ENCODE data around the gene GALNT6. TPM values are rescaled to one million over a fixed set of nuclear protein-coding genes. Genes with fewer than 3 reads are reported as not detected.

Gene GALNT6
- total and polyA plus RNA-seq, 2 of the 13 experiments (the other 11 are each of a cell fraction or from before 2014, with no cell fraction given) = 1.0 to 1.1 TPM

DNA sequence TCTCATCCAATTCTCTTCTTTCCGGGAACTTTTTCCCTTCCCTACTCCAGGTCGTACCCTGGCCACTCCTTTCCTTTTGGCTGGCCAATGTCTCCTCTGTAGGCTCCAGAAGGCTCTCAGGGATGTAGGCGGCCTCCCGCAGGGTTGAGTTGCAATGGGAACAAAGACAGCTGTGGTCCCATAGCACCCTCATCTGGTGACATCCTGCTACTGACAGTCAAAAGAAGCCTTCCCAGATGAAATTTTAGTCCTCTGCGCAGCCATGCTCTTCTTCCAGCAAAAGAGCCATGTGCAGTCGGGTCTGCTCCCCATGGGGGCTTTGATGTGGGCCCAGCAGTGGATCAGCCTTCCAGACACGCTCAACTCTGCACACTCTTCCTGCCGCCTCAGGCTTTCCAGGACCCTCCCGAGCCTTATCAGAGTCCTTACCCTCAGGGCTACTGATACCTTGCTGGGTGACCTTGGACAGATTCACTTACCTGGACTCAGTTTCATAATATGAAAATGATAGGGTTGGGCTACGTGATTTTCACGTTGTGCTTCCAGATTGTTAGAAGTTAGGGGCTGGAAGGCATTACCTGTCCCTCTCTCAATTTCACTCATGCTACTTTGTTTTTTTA is 39.2 kb downstream of the GALNT6 start (continued):
- TF ChIP-seq, protein P1, sequence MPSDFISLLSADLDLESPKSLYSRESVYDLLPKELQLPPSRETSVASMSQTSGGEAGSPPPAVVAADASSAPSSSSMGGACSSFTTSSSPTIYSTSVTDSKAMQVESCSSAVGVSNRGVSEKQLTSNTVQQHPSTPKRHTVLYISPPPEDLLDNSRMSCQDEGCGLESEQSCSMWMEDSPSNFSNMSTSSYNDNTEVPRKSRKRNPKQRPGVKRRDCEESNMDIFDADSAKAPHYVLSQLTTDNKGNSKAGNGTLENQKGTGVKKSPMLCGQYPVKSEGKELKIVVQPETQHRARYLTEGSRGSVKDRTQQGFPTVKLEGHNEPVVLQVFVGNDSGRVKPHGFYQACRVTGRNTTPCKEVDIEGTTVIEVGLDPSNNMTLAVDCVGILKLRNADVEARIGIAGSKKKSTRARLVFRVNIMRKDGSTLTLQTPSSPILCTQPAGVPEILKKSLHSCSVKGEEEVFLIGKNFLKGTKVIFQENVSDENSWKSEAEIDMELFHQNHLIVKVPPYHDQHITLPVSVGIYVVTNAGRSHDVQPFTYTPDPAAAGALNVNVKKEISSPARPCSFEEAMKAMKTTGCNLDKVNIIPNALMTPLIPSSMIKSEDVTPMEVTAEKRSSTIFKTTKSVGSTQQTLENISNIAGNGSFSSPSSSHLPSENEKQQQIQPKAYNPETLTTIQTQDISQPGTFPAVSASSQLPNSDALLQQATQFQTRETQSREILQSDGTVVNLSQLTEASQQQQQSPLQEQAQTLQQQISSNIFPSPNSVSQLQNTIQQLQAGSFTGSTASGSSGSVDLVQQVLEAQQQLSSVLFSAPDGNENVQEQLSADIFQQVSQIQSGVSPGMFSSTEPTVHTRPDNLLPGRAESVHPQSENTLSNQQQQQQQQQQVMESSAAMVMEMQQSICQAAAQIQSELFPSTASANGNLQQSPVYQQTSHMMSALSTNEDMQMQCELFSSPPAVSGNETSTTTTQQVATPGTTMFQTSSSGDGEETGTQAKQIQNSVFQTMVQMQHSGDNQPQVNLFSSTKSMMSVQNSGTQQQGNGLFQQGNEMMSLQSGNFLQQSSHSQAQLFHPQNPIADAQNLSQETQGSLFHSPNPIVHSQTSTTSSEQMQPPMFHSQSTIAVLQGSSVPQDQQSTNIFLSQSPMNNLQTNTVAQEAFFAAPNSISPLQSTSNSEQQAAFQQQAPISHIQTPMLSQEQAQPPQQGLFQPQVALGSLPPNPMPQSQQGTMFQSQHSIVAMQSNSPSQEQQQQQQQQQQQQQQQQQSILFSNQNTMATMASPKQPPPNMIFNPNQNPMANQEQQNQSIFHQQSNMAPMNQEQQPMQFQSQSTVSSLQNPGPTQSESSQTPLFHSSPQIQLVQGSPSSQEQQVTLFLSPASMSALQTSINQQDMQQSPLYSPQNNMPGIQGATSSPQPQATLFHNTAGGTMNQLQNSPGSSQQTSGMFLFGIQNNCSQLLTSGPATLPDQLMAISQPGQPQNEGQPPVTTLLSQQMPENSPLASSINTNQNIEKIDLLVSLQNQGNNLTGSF (CRISPR knock-in tag; IDR thresholded peaks at IDR 0.05) = no peak
- TF ChIP-seq, protein P2, sequence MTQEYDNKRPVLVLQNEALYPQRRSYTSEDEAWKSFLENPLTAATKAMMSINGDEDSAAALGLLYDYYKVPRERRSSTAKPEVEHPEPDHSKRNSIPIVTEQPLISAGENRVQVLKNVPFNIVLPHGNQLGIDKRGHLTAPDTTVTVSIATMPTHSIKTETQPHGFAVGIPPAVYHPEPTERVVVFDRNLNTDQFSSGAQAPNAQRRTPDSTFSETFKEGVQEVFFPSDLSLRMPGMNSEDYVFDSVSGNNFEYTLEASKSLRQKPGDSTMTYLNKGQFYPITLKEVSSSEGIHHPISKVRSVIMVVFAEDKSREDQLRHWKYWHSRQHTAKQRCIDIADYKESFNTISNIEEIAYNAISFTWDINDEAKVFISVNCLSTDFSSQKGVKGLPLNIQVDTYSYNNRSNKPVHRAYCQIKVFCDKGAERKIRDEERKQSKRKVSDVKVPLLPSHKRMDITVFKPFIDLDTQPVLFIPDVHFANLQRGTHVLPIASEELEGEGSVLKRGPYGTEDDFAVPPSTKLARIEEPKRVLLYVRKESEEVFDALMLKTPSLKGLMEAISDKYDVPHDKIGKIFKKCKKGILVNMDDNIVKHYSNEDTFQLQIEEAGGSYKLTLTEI (CRISPR knock-in tag; conservative IDR thresholded peaks at IDR 0.05) = no peak
- TF ChIP-seq, protein P3, sequence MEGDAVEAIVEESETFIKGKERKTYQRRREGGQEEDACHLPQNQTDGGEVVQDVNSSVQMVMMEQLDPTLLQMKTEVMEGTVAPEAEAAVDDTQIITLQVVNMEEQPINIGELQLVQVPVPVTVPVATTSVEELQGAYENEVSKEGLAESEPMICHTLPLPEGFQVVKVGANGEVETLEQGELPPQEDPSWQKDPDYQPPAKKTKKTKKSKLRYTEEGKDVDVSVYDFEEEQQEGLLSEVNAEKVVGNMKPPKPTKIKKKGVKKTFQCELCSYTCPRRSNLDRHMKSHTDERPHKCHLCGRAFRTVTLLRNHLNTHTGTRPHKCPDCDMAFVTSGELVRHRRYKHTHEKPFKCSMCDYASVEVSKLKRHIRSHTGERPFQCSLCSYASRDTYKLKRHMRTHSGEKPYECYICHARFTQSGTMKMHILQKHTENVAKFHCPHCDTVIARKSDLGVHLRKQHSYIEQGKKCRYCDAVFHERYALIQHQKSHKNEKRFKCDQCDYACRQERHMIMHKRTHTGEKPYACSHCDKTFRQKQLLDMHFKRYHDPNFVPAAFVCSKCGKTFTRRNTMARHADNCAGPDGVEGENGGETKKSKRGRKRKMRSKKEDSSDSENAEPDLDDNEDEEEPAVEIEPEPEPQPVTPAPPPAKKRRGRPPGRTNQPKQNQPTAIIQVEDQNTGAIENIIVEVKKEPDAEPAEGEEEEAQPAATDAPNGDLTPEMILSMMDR (CRISPR knock-in tag; IDR thresholded peaks at IDR 0.05) = peak; percentile 76
- TF ChIP-seq ATM (IDR thresholded peaks at IDR 0.05; ENCODE audit: borderline replicate concordance) (no peak), NR2F2 (IDR thresholded peaks at IDR 0.05; ENCODE audit: borderline replicate concordance, low read depth) (no peak), PAX8 (CRISPR knock-in tag; IDR thresholded peaks at IDR 0.05; ENCODE audit: borderline replicate concordance) (no peak), XBP1 (CRISPR knock-in tag; IDR thresholded peaks at IDR 0.05) (no peak), U2AF1 (optimal IDR thresholded peaks at IDR 0.05; ENCODE audit: low read depth, low read length) (no peak)
- TF ChIP-seq, protein P4, sequence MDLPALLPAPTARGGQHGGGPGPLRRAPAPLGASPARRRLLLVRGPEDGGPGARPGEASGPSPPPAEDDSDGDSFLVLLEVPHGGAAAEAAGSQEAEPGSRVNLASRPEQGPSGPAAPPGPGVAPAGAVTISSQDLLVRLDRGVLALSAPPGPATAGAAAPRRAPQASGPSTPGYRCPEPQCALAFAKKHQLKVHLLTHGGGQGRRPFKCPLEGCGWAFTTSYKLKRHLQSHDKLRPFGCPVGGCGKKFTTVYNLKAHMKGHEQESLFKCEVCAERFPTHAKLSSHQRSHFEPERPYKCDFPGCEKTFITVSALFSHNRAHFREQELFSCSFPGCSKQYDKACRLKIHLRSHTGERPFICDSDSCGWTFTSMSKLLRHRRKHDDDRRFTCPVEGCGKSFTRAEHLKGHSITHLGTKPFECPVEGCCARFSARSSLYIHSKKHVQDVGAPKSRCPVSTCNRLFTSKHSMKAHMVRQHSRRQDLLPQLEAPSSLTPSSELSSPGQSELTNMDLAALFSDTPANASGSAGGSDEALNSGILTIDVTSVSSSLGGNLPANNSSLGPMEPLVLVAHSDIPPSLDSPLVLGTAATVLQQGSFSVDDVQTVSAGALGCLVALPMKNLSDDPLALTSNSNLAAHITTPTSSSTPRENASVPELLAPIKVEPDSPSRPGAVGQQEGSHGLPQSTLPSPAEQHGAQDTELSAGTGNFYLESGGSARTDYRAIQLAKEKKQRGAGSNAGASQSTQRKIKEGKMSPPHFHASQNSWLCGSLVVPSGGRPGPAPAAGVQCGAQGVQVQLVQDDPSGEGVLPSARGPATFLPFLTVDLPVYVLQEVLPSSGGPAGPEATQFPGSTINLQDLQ (CRISPR knock-in tag; IDR thresholded peaks at IDR 0.05) = no peak

Measured in HepG2 (cell line).